ENCODE results near the gene SCN9A.

SCN9A gene

DNA sequence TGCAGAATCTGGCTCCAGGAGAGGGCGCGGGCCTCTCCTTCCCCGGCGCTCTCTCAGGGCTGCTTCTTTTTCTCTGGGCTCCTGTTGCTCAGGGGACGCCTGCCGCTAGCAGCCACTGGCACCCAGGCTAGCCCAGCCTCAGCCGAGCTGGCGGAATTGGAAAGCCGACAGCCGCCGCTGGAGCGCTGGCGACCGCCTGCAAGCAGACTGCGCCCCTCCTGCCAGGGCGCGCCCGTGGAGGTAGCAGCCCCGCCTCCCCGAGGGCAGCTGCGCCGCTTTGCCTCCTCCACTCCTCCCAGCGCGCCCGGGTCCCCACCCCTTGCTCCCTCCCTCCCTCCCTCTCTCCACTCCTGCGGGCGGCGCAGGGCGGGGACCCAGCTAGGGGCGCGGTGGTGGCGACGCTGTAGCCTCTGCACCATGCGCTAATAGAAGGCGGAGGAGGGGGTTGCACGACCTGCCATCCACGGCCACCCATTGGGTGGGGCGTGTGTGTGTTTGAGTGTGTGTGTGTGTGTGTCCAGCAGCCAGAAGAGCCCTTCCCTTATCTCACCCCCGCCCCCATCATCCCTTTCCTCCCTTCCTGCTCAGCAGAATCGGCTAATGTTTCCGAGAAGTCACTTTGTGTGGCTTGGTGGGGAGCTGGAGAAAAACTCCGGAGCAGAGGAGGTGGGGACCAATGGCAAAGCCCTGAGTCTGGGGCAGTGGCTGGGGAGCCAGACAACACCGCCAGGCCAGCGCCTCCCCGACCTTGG lies at the start of gene SCN9A:
TSS of gene SCN9A (minus strand) at position 209 of the 752 bp plus-strand sequence. CDS start 64,188 bp downstream, outside the sequence.
- DNase-seq (ENCODE audit: low read depth), result peak; percentile 54
- peak within 1 kb of the TSS; percentile 71 for H3K4me3 ChIP-seq (ENCODE audit: low read length)
- TF ChIP-seq, protein P1, sequence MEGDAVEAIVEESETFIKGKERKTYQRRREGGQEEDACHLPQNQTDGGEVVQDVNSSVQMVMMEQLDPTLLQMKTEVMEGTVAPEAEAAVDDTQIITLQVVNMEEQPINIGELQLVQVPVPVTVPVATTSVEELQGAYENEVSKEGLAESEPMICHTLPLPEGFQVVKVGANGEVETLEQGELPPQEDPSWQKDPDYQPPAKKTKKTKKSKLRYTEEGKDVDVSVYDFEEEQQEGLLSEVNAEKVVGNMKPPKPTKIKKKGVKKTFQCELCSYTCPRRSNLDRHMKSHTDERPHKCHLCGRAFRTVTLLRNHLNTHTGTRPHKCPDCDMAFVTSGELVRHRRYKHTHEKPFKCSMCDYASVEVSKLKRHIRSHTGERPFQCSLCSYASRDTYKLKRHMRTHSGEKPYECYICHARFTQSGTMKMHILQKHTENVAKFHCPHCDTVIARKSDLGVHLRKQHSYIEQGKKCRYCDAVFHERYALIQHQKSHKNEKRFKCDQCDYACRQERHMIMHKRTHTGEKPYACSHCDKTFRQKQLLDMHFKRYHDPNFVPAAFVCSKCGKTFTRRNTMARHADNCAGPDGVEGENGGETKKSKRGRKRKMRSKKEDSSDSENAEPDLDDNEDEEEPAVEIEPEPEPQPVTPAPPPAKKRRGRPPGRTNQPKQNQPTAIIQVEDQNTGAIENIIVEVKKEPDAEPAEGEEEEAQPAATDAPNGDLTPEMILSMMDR (conservative IDR thresholded peaks at IDR 0.05; ENCODE audit: low read length), result no peak

DNA sequence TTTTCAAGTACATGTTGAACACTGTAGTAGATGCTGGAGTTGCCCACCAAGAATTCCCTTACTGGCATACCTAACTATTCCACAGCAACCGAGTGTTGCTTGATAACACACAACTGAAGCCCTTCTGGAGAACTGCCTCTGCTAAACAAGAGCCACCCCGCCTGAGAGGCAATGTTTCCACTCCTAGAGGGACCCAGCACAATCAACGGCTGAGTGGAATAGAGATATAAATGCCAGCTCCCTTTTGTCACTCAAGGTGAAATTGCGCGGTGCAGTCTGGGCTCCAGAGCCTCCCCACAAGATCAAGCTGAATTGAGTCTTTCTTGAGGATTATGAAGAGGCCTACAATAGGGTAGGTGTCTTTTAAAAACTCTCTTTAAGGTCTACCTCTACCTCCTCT lies 49.1 kb upstream of the SCN9A start:
- TF ChIP-seq, protein P1 (conservative IDR thresholded peaks at IDR 0.05; ENCODE audit: low read length), result no peak
- no peak overlapping the region for H3K4me3 ChIP-seq (ENCODE audit: low read length)
- no peak for DNase-seq (ENCODE audit: low read depth)

DNA sequence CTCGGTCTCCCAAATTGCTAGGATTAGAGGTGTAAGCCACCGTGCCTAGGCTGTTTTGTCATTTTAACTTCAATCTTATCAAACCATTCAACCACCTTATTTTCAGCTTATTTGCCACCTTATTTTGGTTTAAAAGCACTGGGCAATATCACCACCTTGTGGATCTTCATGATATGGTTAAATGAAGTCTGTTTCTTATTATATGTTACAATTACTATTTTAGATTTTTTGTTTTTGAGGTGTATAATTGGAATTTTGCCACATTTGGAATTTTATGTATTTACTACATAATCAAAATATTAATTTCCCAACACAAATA lies 43.8 kb upstream of the SCN9A start:
- DNase-seq (ENCODE audit: low read depth), result peak; percentile 51
- TF ChIP-seq, protein P1 (conservative IDR thresholded peaks at IDR 0.05; ENCODE audit: low read length), result peak; percentile 69
- H3K4me3 ChIP-seq (ENCODE audit: low read length), result no peak overlapping the region

DNA sequence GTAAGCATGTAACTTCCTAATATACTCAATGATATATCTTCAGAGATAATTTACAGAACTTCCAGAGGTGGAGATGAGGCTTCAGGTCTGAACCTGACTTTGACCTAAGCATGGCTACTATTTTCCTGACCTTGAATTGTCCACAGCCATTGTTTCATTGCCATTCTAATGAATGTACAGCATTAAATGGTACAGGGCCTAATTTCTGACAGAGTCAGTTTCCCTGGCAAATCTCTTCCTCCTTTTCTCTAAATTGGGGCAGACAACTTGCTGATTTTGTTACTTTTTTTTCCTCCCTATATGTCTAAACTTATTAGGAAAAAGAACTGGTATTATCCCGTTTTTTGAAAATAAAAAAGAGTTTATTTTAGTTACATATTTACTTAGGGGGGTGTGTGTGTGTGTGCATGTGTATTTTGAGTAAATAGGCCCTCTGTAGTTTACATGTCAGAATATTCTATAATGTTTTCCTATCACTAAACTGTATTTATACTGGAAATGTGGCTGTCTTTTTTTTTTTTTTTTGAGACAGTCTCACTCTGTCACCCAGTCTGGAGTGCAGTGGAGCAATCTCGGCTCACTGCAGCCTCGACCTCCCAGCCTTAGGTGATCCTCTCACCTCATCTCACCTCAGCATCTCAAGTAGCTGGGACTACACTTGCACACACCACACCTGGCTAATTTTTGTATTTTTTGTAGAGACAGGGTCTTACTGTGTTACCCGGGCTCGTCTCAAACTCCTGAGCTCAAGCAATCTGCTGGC lies 43.3 kb upstream of the SCN9A start:
- TF ChIP-seq, protein P1 (conservative IDR thresholded peaks at IDR 0.05; ENCODE audit: low read length), result no peak
- no peak for DNase-seq (ENCODE audit: low read depth)

DNA sequence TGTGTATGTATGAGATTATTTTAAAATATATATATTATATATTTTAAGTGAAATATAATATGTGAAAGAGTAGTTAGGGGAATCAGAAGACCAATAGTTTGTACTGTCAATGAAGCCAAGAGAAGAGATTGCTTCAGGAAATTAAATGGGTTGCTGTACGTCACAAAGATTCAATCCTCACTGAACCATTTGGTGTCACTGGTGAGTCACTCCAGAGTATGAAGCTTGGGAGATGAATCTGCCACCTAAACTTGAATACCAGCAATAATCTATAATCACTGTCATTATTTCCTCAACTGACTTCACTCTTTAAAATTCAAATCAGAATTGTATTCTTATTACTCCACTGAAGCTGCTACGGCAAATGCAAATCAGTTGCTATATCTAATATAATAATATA lies 41.9 kb upstream of the SCN9A start:
- H3K4me3 ChIP-seq (ENCODE audit: low read length), result no peak overlapping the region
- DNase-seq (ENCODE audit: low read depth), result peak; percentile 34
- TF ChIP-seq, protein P1 (conservative IDR thresholded peaks at IDR 0.05; ENCODE audit: low read length), result no peak

More for the DNA sequence above, 43.3 kb upstream of the SCN9A start:
- no peak overlapping the region for H3K4me3 ChIP-seq (ENCODE audit: low read length)

DNA sequence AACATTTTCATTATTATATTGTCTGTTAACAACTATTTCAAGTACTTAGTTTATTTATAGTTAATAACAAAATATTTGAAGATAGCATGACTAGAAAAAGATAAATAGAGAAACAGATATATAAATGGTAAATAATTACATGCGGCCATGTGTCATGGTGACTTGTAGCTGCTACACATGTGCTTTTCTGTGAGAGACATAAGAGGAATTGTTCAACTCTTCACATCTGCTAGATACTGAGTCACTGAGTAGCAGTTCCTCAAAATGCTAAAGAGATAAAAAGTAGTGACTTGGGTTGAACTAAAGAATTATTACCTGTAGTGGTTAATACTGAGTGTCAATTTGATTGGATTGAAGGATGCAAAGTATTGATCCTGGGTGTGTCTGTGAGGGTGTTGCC lies 37.5 kb upstream of the SCN9A start:
- peak; percentile 20 for DNase-seq (ENCODE audit: low read depth)
- TF ChIP-seq, protein P1 (conservative IDR thresholded peaks at IDR 0.05; ENCODE audit: low read length), result no peak
- no peak overlapping the region for H3K4me3 ChIP-seq (ENCODE audit: low read length)

Measured in AG10803 (cell line).